GM06990 (cell line): ENCODE results near the gene ST6GAL1.
"Not testable (repeated sequence)": the region's sequence is repeated elsewhere in the genome, so short reads cannot be mapped to it uniquely, and the experiment has no call there.

ENCODE experiments used
- DNase-seq: peaks from one replicate; pipeline ENCODE4 v3.0.0-alpha.2; 2011; ENCODE audit not compliant: insufficient read length; ENCODE audit errors: extremely low read depth
- H3K27me3 ChIP-seq: replicated peaks from 2 replicates; pipeline ENCODE4 v1.6.0; 2011; ENCODE audit warnings: low read length; ENCODE audit not compliant: control insufficient read depth, insufficient read depth
- H3K36me3 ChIP-seq: 2 replicates; pipeline ENCODE4 v1.5.1; 2011; ENCODE audit warnings: low read length; ENCODE audit not compliant: control insufficient read depth, insufficient read depth
- H3K4me3 ChIP-seq: replicated peaks from 2 replicates; pipeline ENCODE4 v1.5.1; 2011; ENCODE audit warnings: low read depth, mild to moderate bottlenecking, control low read depth, low read length
- TF ChIP-seq, protein P1 (sequence below): IDR thresholded peaks from 2 replicates; pipeline ENCODE4 v1.5.1; 2011; ENCODE audit warnings: low read length, control low read depth, mild to moderate bottlenecking, inconsistent platforms; ENCODE audit not compliant: insufficient read depth, poor library complexity, severe bottlenecking

The ST6GAL1 gene

GRCh38 chr3:186946756-186947375, 16.5 kb downstream of the ST6GAL1 start:
- TF ChIP-seq, protein P1, sequence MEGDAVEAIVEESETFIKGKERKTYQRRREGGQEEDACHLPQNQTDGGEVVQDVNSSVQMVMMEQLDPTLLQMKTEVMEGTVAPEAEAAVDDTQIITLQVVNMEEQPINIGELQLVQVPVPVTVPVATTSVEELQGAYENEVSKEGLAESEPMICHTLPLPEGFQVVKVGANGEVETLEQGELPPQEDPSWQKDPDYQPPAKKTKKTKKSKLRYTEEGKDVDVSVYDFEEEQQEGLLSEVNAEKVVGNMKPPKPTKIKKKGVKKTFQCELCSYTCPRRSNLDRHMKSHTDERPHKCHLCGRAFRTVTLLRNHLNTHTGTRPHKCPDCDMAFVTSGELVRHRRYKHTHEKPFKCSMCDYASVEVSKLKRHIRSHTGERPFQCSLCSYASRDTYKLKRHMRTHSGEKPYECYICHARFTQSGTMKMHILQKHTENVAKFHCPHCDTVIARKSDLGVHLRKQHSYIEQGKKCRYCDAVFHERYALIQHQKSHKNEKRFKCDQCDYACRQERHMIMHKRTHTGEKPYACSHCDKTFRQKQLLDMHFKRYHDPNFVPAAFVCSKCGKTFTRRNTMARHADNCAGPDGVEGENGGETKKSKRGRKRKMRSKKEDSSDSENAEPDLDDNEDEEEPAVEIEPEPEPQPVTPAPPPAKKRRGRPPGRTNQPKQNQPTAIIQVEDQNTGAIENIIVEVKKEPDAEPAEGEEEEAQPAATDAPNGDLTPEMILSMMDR = no peak
- DNase-seq = peak; percentile 43
- no peak overlapping the region for H3K4me3 ChIP-seq
- peaks cover 4% of the 10 kb centered on the region for H3K36me3 ChIP-seq
- no peaks in the 10 kb centered on the region for H3K27me3 ChIP-seq

- no peaks in the 10 kb centered on the region; the same call in none of the 2 replicates for H3K36me3 ChIP-seq
- no peak overlapping the region for H3K4me3 ChIP-seq
- TF ChIP-seq, protein P1 = no peak
- H3K27me3 ChIP-seq = no peaks in the 10 kb centered on the region
- DNase-seq = no peak
Observed at GRCh38 chr3:186949281-186949982, 19.1 kb downstream of the ST6GAL1 start.

DNA sequence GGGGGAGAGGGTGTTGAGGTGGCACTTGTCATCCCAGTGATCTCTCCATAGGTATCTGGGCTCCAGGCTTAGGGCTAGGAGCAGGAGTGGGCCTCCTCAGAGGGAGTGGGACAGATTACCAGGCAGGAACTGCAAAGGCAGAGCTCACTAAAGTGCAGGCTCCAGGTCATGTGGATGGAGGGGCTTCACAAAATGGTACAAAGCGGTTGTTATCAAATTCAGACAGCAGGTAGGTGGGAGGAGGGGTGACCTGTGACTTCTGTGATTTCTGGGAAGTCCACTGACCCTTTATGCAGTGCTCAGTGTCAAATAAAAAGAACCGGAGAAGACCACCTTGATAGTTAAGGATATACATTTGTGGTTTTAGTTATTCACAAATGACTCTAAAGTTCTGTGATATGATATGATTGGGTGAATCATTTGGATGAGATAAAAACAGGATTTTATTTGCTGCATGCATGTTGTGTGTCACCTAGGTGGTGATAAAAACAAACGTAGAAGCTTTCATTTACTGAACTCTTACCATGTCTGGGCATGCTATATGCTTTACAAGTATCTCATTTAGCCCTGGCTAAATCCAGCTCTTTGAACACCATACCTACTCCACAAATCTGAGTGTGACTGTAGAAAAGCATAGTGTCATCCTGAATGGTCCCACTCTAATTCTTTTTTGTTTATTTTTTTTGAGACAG, 20.2 kb downstream of the ST6GAL1 start:
- TF ChIP-seq, protein P1 = no peak
- no peaks in the 10 kb centered on the region; the same call in none of the 2 replicates for H3K36me3 ChIP-seq
- DNase-seq = no peak
- H3K4me3 ChIP-seq = no peak overlapping the region
- H3K27me3 ChIP-seq = no peaks in the 10 kb centered on the region

DNA sequence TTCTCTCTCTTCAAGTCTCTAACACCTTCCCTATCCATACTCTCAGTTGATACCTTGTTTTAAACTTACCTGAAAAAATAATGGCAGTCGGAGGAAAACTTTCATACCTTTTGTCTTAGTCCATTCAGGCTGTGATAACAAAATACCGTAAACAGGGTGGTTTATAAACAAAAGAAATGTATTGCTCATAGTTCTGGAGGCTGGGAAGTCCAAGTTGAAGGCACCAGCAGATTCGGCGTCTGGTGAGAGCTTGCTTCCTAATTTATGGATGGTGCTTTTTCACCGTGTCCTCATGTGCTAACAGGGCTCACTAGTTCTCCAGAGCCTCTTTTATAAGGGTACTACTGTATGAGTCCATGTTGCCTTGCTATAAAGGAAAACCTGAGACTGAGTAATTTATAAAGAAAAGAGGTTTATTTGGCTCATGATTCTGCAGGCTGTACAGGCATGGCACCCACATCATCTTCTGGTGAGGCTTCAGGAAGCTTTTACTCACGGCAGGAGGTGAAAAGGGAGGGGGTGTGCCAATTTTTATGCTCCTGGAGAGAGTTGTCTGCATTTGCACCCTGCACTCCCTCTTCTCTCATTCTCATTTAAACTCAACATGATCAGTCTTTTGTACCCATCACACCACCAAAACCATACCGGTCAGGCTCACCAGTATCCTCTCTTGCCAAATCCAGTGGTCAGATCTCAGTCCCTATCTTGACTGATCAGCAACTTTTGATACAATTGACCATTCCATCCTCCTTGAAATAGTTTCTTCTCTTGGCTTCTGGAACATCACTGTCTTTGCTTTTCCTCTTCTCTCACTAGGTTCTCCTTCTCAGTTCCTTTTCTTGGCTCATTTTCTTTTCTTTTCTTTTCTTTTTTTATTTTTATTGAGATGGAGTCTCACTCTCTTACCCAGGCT, 21.6 kb downstream of the ST6GAL1 start:
- TF ChIP-seq, protein P1 = no peak
- H3K36me3 ChIP-seq = no peaks in the 10 kb centered on the region; the same call in none of the 2 replicates

GRCh38 chr3:186953011-186953487, 22.7 kb downstream of the ST6GAL1 start:
- no peaks in the 10 kb centered on the region; the same call in none of the 2 replicates for H3K36me3 ChIP-seq
- DNase-seq = peak; percentile 22
- H3K4me3 ChIP-seq = no peak overlapping the region
- TF ChIP-seq, protein P1 = no peak
- H3K27me3 ChIP-seq = no peaks in the 10 kb centered on the region

More for the DNA sequence above, 21.6 kb downstream of the ST6GAL1 start:
- Histone ChIP-seq H3K4me3 (no peak overlapping the region), H3K27me3 (no peaks in the 10 kb centered on the region)
- DNase-seq = no peak

DNA sequence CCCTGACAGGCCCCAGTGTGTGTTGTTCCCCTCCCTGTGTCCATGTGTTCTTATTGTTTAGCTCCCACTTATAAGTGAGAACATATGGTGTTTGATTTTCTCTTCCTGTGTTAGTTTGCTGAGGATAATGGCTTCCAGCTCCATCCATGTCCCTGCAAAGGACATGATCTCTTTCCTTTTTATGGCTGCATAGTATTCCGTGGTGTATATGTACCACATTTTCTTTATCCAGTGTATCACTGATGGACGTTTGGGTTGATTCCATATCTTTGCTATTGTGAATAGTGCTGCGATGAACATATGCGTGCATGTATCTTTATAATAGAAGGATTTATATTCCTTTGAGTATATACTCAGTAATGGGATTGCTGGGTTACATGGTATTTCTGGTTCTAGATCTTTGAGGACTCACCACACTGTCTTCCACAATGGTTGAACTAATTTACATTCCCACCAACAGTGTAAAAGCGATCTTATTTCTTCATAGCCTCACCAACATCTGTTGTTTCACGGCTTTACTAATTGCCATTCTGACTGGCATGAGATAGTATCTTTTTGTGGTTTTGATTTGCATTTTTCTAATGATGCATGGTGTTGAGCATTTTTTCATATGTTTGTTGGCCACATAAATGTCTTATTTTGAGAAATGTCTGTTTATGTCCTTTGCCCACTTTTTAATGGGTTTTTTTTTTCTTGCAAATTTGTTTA, 23.8 kb downstream of the ST6GAL1 start:
- H3K36me3 ChIP-seq, H3K27me3 ChIP-seq, H3K4me3 ChIP-seq, DNase-seq: not testable (repeated sequence)
